ENCODE measurements around the gene RFNG.

Gene RFNG

DNA sequence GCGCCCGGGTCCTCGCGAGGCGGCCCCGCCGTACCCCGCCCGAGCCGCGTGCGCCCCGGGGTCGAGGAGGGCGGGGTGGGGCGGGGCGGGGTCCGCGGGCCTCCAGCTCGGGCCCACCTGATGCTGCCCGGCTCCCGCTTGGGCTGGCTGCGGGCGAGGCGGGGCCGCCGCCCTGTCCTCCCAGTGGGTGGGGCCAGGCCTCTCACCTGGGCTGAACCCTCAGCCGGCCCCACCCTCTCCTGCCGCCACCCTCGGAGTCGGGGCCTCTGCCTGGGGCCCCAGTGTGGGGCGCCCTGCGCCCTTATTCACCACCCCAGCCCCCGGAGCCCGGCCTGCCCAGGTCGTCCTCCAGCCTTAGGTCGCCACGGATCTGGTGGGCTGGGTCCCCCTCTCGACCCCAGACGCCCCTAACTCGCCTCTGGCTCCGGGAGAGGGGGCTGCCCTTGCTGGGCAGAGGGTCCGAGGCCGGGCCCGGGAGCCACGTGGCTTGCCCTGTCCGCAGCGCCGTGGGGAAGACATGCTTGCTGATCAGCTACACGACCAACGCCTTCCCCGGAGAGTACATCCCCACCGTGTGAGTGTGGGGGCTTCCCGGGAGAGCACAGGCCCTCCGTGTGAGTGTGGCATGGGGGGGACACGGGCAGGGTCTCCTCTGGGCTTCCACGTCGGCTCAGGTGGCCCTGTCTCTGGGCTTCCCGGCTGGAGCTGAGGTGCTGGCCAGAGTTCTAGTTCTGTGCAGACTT lies 19.6 kb downstream of the RFNG start:
- Histone ChIP-seq H3K4me3 (ENCODE audit: insufficient read depth, low read depth, low read length, poor library complexity, severe bottlenecking) (peak overlapping the region; percentile 42), H3K36me3 (ENCODE audit: control insufficient read depth, insufficient read depth, low read length) (no peaks in the 10 kb centered on the region), H3K9me3 (ENCODE audit: control insufficient read depth, low read length) (no peaks in the 10 kb centered on the region), H3K27me3 (replicated peaks; ENCODE audit: control insufficient read depth, insufficient read depth, low read length, poor library complexity, severe bottlenecking) (no peaks in the 10 kb centered on the region), H3K4me1 (ENCODE audit: control insufficient read depth, insufficient read depth, low read length, poor library complexity, severe bottlenecking) (peaks cover 29% of the 10 kb centered on the region), H3K27ac (ENCODE audit: insufficient read depth, low read length, poor library complexity, severe bottlenecking) (no peak overlapping the region)
- DNase-seq: peak in 2 of 3 donors; percentile 9 to 37

DNA sequence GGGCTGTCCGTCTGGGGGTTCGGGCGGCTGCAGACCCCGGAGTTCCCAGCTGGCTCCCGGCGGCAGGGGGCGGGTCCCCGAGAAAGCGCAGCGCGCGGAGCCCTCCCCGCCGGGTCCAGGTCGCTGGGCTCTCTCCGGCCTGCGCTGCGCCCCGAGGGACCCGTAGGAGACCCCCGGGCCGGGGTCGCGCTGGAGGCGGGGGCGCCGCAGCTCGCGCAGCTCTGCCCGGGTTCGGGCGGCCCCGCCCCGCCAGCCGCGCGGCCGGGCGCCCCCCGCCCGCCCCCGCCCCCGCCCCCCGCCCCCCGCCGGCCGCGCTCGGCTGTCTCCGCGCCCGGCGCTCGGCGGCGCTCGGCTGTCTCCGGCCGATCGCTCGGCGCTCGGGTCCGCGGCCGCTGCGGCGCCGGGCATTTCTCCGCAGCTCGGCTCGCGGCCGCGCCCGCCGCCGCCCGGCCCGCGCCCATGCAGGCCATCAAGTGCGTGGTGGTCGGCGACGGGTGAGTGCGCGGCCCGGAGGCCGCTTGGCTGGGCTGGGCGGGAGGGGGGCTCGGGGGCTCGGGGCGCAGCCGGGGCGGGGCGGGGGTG lies 20.2 kb downstream of the RFNG start, which contains the start of gene RAC3:
TSS of gene RAC3 (plus strand) at position 376 of the 582 bp plus-strand sequence. CDS start at position 460, 84 bp downstream.
- DNase-seq: no peak
- Histone ChIP-seq H3K4me3 (ENCODE audit: insufficient read depth, low read depth, low read length, poor library complexity, severe bottlenecking) (peak within 1 kb of the TSS; percentile 57), H3K36me3 (ENCODE audit: control insufficient read depth, insufficient read depth, low read length) (no peaks in the 10 kb centered on the region), H3K27ac (ENCODE audit: insufficient read depth, low read length, poor library complexity, severe bottlenecking) (peak within 1 kb of the TSS; percentile 28), H3K4me1 (ENCODE audit: control insufficient read depth, insufficient read depth, low read length, poor library complexity, severe bottlenecking) (peaks cover 23% of the 10 kb centered on the region), H3K27me3 (replicated peaks; ENCODE audit: control insufficient read depth, insufficient read depth, low read length, poor library complexity, severe bottlenecking) (no peaks in the 10 kb centered on the region), H3K9me3 (ENCODE audit: control insufficient read depth, low read length) (no peaks in the 10 kb centered on the region)

DNA sequence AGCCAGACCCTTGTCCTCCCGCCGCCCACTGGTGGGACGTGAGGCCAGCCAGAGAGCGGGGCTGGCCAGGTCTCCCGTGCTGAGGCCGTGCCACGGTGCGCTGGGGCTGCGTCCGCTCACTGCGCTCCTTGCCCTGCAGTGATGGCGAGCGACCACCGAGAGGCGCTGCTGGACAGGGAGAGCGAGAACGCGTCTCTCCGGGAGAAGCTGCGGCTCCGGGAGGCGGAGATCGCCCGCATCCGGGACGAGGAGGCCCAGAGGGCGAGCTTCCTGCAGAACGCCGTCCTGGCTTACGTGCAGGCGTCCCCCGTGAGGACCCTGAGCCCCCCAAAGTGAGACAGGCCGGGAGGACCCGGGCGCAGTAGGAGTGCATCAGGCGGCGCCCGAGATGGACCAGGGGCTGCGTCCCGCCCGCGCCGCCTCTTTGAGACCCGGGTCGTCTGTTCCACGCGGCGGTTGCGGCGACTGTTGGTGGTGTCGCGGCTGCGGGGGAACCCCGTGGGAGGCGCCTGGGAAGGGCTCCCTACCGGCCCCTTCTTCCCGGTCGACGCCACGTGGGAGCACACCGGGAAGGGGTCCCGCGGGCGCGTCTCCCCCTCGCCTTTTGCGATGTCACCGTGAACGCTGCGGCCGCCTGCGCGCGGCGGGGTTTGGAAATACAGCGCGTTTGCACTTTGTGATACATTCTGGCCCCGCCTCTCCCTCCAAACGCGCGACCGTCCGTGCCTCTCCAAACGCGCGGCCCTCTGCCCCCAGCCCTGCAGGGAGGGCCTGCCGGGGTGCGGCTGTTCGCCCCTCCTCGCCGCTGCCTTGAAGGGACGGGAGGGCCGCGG lies 20.9 kb downstream of the RFNG start:
- Histone ChIP-seq H3K36me3 (ENCODE audit: control insufficient read depth, insufficient read depth, low read length) (no peaks in the 10 kb centered on the region), H3K27ac (ENCODE audit: insufficient read depth, low read length, poor library complexity, severe bottlenecking) (peak overlapping the region; percentile 28), H3K27me3 (replicated peaks; ENCODE audit: control insufficient read depth, insufficient read depth, low read length, poor library complexity, severe bottlenecking) (no peaks in the 10 kb centered on the region), H3K9me3 (ENCODE audit: control insufficient read depth, low read length) (no peaks in the 10 kb centered on the region), H3K4me3 (ENCODE audit: insufficient read depth, low read depth, low read length, poor library complexity, severe bottlenecking) (peak overlapping the region; percentile 57), H3K4me1 (ENCODE audit: control insufficient read depth, insufficient read depth, low read length, poor library complexity, severe bottlenecking) (peaks cover 15% of the 10 kb centered on the region)
- DNase-seq: peak; percentile 67 to 73 (median 68)

DNA sequence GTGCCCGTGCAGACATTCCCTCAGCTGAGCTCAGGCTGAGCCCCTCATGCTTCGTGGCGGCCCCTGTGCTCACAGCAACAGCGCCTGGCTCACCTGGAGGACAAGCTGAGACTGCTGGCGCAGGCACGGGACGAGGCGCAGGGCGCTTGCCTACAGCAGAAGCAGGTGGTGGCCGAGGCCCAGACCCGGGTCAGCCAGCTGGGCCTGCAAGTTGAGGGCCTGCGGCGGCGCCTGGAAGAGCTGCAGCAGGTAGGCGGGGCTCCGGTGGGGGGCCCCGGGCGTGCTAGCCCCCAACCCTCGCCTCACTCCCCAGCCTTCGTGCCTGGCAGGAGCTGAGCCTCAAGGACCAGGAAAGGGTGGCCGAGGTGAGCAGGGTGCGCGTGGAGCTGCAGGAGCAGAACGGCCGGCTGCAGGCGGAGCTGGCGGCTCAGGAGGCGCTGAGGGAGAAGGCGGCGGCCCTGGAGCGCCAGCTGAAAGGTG lies 21.6 kb downstream of the RFNG start:
- Histone ChIP-seq H3K4me3 (ENCODE audit: insufficient read depth, low read depth, low read length, poor library complexity, severe bottlenecking) (peak overlapping the region; percentile 57), H3K36me3 (ENCODE audit: control insufficient read depth, insufficient read depth, low read length) (no peaks in the 10 kb centered on the region), H3K27ac (ENCODE audit: insufficient read depth, low read length, poor library complexity, severe bottlenecking) (peak overlapping the region; percentile 28), H3K27me3 (replicated peaks; ENCODE audit: control insufficient read depth, insufficient read depth, low read length, poor library complexity, severe bottlenecking) (no peaks in the 10 kb centered on the region), H3K9me3 (ENCODE audit: control insufficient read depth, low read length) (no peaks in the 10 kb centered on the region), H3K4me1 (ENCODE audit: control insufficient read depth, insufficient read depth, low read length, poor library complexity, severe bottlenecking) (peaks cover 13% of the 10 kb centered on the region)
- no peak for DNase-seq

DNA sequence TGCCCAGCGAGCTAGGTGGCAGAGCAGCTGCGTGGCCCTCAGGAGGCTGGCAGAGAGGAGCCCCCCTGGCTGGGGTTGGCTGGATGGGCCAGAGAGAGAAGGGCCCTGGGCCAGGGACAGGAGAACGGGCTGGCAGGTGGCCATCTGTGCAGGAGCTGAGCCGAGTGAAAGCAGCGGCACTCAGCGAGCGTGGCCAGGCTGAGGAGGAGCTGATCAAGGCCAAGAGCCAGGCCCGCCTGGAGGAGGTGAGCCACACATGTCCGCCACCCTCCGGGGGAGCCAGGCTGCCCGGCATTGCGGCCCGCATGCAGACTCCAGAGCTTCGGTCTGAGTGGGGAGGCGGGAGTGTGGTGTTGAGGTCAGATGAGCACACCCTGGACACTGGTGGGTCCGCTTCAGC lies 22.2 kb downstream of the RFNG start:
- no peaks in the 10 kb centered on the region for H3K9me3 ChIP-seq (ENCODE audit: control insufficient read depth, low read length)
- no peaks in the 10 kb centered on the region for H3K27me3 ChIP-seq (replicated peaks; ENCODE audit: control insufficient read depth, insufficient read depth, low read length, poor library complexity, severe bottlenecking)
- no peak overlapping the region for H3K4me3 ChIP-seq (ENCODE audit: insufficient read depth, low read depth, low read length, poor library complexity, severe bottlenecking)
- H3K36me3 ChIP-seq (ENCODE audit: control insufficient read depth, insufficient read depth, low read length): no peaks in the 10 kb centered on the region
- H3K4me1 ChIP-seq (ENCODE audit: control insufficient read depth, insufficient read depth, low read length, poor library complexity, severe bottlenecking): peaks cover 14% of the 10 kb centered on the region
- no peak for DNase-seq
- H3K27ac ChIP-seq (ENCODE audit: insufficient read depth, low read length, poor library complexity, severe bottlenecking): no peak overlapping the region

DNA sequence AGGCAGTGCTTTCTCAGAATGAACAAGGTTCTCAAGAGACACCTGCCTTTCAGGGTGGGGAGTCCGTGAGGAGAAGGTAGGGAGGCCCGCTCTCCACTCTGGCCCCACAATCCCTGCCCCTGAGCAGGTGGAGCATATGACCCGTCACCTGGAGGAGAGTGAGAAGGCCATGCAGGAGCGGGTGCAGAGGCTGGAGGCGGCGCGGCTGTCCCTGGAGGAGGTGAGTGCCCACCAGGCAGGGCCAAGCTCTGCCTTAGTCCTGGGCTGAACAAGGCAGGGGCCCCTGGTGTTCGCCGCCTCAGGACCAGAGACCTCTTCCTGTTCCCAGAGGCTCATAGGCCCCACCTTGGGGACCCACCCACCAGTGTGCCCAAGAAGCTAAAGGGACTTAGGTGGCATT lies 22.6 kb downstream of the RFNG start:
- Histone ChIP-seq H3K27me3 (replicated peaks; ENCODE audit: control insufficient read depth, insufficient read depth, low read length, poor library complexity, severe bottlenecking) (no peaks in the 10 kb centered on the region), H3K4me1 (ENCODE audit: control insufficient read depth, insufficient read depth, low read length, poor library complexity, severe bottlenecking) (peaks cover 18% of the 10 kb centered on the region), H3K4me3 (ENCODE audit: insufficient read depth, low read depth, low read length, poor library complexity, severe bottlenecking) (no peak overlapping the region), H3K9me3 (ENCODE audit: control insufficient read depth, low read length) (no peaks in the 10 kb centered on the region), H3K27ac (ENCODE audit: insufficient read depth, low read length, poor library complexity, severe bottlenecking) (no peak overlapping the region), H3K36me3 (ENCODE audit: control insufficient read depth, insufficient read depth, low read length) (no peaks in the 10 kb centered on the region)
- no peak for DNase-seq

DNA sequence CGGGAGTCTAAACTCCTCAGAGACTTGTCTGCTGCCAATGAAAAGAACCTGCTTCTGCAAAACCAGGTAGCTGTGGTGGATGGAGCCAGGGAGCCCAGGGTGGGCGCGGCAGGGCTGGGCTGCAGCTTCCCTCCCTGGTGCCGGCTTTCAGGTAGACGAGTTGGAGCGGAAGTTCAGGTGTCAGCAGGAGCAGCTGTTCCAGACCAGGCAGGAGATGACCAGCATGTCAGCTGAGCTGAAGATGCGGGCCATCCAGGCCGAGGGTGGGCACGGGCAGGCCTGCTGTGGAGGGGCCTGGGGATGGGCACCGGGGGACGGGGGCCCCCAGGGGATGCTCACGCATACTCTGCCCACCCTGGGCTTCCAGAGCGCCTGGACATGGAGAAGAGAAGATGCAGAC lies 23.4 kb downstream of the RFNG start:
- H3K4me1 ChIP-seq (ENCODE audit: control insufficient read depth, insufficient read depth, low read length, poor library complexity, severe bottlenecking): peaks cover 24% of the 10 kb centered on the region
- no peak overlapping the region for H3K27ac ChIP-seq (ENCODE audit: insufficient read depth, low read length, poor library complexity, severe bottlenecking)
- H3K27me3 ChIP-seq (replicated peaks; ENCODE audit: control insufficient read depth, insufficient read depth, low read length, poor library complexity, severe bottlenecking): no peaks in the 10 kb centered on the region
- no peak for DNase-seq
- H3K9me3 ChIP-seq (ENCODE audit: control insufficient read depth, low read length): no peaks in the 10 kb centered on the region
- H3K4me3 ChIP-seq (ENCODE audit: insufficient read depth, low read depth, low read length, poor library complexity, severe bottlenecking): no peak overlapping the region
- no peaks in the 10 kb centered on the region for H3K36me3 ChIP-seq (ENCODE audit: control insufficient read depth, insufficient read depth, low read length)

DNA sequence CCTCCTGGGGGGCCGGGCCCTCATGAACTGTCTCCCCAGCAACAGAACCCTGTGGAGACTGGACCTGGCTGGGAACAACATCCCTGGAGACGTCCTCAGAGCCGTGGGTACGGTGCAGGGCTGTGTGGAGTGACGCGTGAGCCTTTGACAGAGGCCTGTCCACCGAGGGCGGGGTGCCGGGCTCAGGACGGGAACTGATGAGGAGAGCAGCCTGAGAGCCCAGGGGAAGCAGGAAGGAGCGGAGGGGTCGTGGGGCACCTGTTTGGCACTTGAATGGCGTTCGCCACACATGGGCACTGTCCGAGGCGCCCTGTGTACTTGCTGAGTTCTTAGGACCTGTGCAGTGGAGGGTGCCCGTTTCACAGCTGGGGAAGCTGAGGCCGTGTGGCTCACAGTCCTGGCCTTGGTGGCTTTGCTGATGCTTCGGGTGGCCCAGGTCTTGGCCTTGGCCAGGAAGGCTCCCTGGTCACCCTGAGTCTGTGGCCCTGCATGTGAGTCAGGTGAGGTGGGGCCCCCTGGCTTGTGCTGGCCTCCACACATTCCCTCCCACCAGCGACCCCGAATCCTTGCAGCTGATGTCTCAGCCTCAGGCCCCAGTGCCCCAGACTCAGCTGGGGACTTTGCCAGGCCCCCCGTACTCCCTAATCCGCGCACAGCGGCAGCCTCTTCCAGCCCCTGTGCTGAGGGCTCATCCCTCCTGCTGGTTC lies 26.1 kb downstream of the RFNG start:
- H3K9me3 ChIP-seq (ENCODE audit: control insufficient read depth, low read length): no peaks in the 10 kb centered on the region
- H3K27ac ChIP-seq (ENCODE audit: insufficient read depth, low read length, poor library complexity, severe bottlenecking): no peak overlapping the region
- peaks cover 33% of the 10 kb centered on the region for H3K4me1 ChIP-seq (ENCODE audit: control insufficient read depth, insufficient read depth, low read length, poor library complexity, severe bottlenecking)
- H3K4me3 ChIP-seq (ENCODE audit: insufficient read depth, low read depth, low read length, poor library complexity, severe bottlenecking): no peak overlapping the region
- H3K27me3 ChIP-seq (replicated peaks; ENCODE audit: control insufficient read depth, insufficient read depth, low read length, poor library complexity, severe bottlenecking): no peaks in the 10 kb centered on the region
- H3K36me3 ChIP-seq (ENCODE audit: control insufficient read depth, insufficient read depth, low read length): no peaks in the 10 kb centered on the region
- DNase-seq: no peak

DNA sequence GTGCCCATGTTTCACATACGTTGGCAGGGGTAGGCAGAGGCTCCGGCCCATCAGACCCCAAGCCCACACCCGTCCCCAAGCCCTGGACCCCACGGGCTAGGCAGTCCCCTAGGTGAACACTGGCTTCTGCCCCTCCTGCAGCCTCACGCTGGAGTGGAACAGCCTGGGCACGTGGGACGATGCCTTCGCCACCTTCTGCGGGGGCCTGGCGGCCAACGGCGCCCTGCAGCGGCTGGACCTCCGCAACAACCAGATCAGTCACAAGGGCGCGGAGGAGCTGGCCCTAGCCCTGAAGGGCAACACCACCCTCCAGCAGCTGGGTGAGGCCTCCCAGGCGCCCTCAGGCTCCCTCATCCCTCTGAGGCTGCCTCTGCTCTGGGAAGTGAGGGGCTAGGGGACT lies 26.8 kb downstream of the RFNG start:
- H3K27ac ChIP-seq (ENCODE audit: insufficient read depth, low read length, poor library complexity, severe bottlenecking): no peak overlapping the region
- peaks cover 26% of the 10 kb centered on the region for H3K4me1 ChIP-seq (ENCODE audit: control insufficient read depth, insufficient read depth, low read length, poor library complexity, severe bottlenecking)
- H3K36me3 ChIP-seq (ENCODE audit: control insufficient read depth, insufficient read depth, low read length): no peaks in the 10 kb centered on the region
- DNase-seq: no peak
- H3K27me3 ChIP-seq (replicated peaks; ENCODE audit: control insufficient read depth, insufficient read depth, low read length, poor library complexity, severe bottlenecking): no peaks in the 10 kb centered on the region
- no peaks in the 10 kb centered on the region for H3K9me3 ChIP-seq (ENCODE audit: control insufficient read depth, low read length)
- H3K4me3 ChIP-seq (ENCODE audit: insufficient read depth, low read depth, low read length, poor library complexity, severe bottlenecking): no peak overlapping the region

Measured in effector memory CD4-positive, alpha-beta T cell (primary cell).